Esophagus (tissue), 2 donors: ENCODE data around the gene ALDH18A1. TPM values are rescaled to one million over a fixed set of nuclear protein-coding genes. Genes with fewer than 3 reads are reported as not detected.
A peak's percentile ranks its signal among the peaks of the same experiment; 100 is the strongest.

Source experiments
- H3K27ac ChIP-seq, 2 donors: one replicate each; pipeline ENCODE4 v1.5.1; 2013; ENCODE audit warnings: low read depth in 2 of 2, mild to moderate bottlenecking in 2 of 2, inconsistent platforms in 1 of 2, low read length in 1 of 2, moderate library complexity in 1 of 2
- H3K27me3 ChIP-seq, 2 donors: one replicate each; pipeline ENCODE4 v1.6.1; 2013; ENCODE audit warnings: low read length in 2 of 2, control low read depth in 1 of 2, mild to moderate bottlenecking in 1 of 2; ENCODE audit not compliant: insufficient read depth in 2 of 2, control insufficient read depth in 1 of 2
- H3K36me3 ChIP-seq, 2 donors: one replicate each; pipeline ENCODE4 v1.6.1; 2013; ENCODE audit warnings: low read length in 1 of 2; ENCODE audit not compliant: control insufficient read depth in 2 of 2, insufficient read depth in 2 of 2
- H3K4me1 ChIP-seq, 2 donors: one replicate each; pipeline ENCODE4 v1.6.1; 2013; ENCODE audit warnings: low read length in 1 of 2; ENCODE audit not compliant: control insufficient read depth in 2 of 2, insufficient read depth in 2 of 2
- H3K4me3 ChIP-seq, 2 donors: one replicate each; pipeline ENCODE4 v1.5.1; 2013; ENCODE audit warnings: low read length in 2 of 2, mild to moderate bottlenecking in 2 of 2, low read depth in 1 of 2, moderate library complexity in 1 of 2
- H3K9me3 ChIP-seq, 2 donors: one replicate each; pipeline ENCODE4 v1.6.1; 2013; ENCODE audit warnings: mild to moderate bottlenecking in 2 of 2, low read depth in 1 of 2, low read length in 1 of 2, moderate library complexity in 1 of 2; ENCODE audit not compliant: control insufficient read depth in 2 of 2, insufficient read depth in 1 of 2
- WGBS, 2 donors: extraction: QIAGEN DNeasy Blood & Tissue Kit; methylation state at CpG; one replicate each; pipeline ENCODE4 v1.1.7; 2013; 5-methylcytosine and 5-hydroxymethylcytosine counted together
- polyA plus RNA-seq, 2 donors: library from polyadenylated mRNA; stranded (reverse); fragments of 200-250 nt; gene quantifications; one replicate each; pipeline ENCODE4 v1.2.3, GENCODE V29; 2013
- donor health status: healthy with polysubstance abuse.
- donor health status: Bipolar disorder and iron deficiency.

The ALDH18A1 gene
- polyA plus RNA-seq, 2 donors: 15.7 to 18.5 TPM

GRCh38 chr10:95573527-95573926 is 83.0 kb downstream of the ALDH18A1 start:
- H3K27me3 ChIP-seq: no peaks in the 10 kb centered on the region
- H3K36me3 ChIP-seq: no peaks in the 10 kb centered on the region
- no peak overlapping the region for H3K4me3 ChIP-seq
- WGBS, 2 donors: 73 to 81% methylated on average over 3 of the region's 3 CpGs
- no peaks in the 10 kb centered on the region for H3K9me3 ChIP-seq
- H3K4me1 ChIP-seq: no peaks in the 10 kb centered on the region
- no peak overlapping the region for H3K27ac ChIP-seq

DNA sequence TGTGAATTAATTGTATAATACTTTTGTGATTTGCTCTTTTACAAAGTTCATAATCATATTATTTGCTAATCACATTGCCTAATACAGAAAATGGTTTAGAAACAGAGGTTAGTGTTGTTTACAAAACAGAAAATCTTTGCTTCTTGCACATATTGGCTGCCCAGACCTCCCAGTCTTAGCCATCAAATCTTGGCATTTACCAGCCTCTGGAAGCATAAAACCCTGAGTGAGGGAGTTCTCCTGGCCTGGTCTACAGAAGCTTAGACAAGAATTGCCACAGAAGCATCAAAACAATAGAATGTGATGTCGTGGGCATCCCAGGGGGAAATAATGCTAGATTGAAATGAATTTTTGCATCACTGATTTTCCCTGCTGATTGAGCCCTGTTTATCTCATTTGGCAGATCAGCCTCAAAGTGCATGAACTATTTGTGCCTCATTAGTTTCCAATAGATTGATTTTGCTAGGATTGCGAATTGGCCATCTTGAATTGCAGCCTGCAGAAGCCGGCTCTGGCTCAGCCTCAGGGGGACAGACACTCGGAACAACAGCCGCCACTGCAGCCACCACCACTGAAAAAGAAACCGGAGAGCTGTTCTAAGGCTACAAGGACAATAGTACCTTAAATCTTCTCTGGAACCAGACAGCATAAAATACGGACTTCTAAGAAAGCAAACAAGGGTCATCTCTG is 84.2 kb downstream of the ALDH18A1 start:
- no peaks in the 10 kb centered on the region for H3K36me3 ChIP-seq
- H3K27me3 ChIP-seq: no peaks in the 10 kb centered on the region
- 64% methylated on average over 7 of the region's 7 CpGs for WGBS, 2 donors
- no peak overlapping the region for H3K4me3 ChIP-seq
- no peaks in the 10 kb centered on the region for H3K4me1 ChIP-seq
- no peaks in the 10 kb centered on the region for H3K9me3 ChIP-seq
- H3K27ac ChIP-seq: no peak overlapping the region

- Histone ChIP-seq H3K4me3 (no peak overlapping the region), H3K27me3 (no peaks in the 10 kb centered on the region), H3K9me3 (no peaks in the 10 kb centered on the region), H3K27ac (no peak overlapping the region), H3K4me1 (no peaks in the 10 kb centered on the region), H3K36me3 (no peaks in the 10 kb centered on the region)
- 90 to 94% methylated on average over 4 of the region's 4 CpGs for WGBS, 2 donors
These were observed 85.1 kb downstream of the ALDH18A1 start for GRCh38 chr10:95571390-95571789.

DNA sequence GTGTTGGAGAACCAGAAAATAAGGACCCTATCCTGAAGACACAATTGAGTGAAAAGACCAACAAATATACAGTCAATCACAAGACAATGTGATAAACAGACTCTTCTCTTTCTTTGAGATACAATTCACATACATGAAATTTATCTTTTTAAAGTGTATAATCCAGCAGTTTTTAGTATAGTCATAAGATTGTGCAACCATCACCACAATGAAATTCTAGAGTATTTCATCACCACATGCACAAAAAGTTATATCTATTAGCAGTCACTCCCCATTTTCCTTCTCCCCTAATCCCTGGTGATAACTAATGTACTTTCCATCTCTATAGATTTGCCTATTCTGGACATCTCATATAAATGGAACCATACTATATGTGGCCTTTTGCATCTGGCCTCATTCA is 87.1 kb downstream of the ALDH18A1 start:
- no peaks in the 10 kb centered on the region for H3K4me1 ChIP-seq
- no peak overlapping the region for H3K4me3 ChIP-seq
- H3K27me3 ChIP-seq: no peaks in the 10 kb centered on the region
- H3K27ac ChIP-seq: no peak overlapping the region
- no peaks in the 10 kb centered on the region for H3K36me3 ChIP-seq
- no peaks in the 10 kb centered on the region for H3K9me3 ChIP-seq

DNA sequence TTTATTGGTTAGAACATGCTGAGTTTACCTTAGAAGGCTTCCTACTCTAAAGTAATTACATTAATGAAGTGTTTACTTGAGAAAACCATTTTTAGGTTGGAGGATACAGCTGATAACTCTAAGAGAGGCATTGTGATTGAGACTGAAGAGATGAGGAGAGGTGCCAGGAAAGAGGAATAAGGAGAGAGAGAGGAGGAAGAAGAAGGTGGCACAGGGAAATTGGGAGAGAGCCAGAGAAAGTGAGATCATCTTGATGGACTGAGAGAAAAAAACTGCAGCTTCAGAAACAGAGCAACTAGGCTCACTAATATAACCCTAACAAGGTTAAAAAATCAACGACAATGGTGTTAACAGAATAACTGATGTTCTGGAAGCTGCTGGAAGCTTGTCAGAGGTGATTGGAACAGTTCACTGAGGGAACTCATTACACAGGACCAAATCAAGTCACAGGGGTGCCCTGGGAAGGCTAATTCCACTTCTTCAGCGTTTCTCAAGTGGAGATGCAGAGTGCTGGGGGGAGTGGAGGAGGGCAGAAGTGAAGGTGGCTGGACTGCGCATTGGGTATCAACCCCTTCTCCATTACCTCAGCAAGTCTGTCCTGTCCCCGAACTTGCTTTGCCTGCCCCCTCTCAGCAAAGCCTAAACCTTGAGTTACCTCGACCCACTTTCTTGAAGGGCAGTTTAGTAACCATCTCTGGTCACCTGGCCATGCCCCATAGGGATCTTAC is 88.4 kb downstream of the ALDH18A1 start:
- H3K9me3 ChIP-seq: no peaks in the 10 kb centered on the region
- H3K4me1 ChIP-seq: no peaks in the 10 kb centered on the region
- 71 to 81% methylated on average over 5 of the region's 5 CpGs for WGBS, 2 donors
- no peaks in the 10 kb centered on the region for H3K36me3 ChIP-seq
- H3K4me3 ChIP-seq: no peak overlapping the region
- H3K27ac ChIP-seq: peak overlapping the region in 1 of 2 donors; percentile 33
- no peaks in the 10 kb centered on the region for H3K27me3 ChIP-seq

- Histone ChIP-seq H3K9me3 (no peaks in the 10 kb centered on the region), H3K27ac (peak overlapping the region in 1 of 2 donors; percentile 60), H3K27me3 (no peaks in the 10 kb centered on the region), H3K36me3 (no peaks in the 10 kb centered on the region), H3K4me3 (no peak overlapping the region), H3K4me1 (no peaks in the 10 kb centered on the region)
- 78 to 81% methylated on average over 6 of the region's 6 CpGs for WGBS, 2 donors
These were observed 90.4 kb downstream of the ALDH18A1 start for GRCh38 chr10:95566136-95566535.

DNA sequence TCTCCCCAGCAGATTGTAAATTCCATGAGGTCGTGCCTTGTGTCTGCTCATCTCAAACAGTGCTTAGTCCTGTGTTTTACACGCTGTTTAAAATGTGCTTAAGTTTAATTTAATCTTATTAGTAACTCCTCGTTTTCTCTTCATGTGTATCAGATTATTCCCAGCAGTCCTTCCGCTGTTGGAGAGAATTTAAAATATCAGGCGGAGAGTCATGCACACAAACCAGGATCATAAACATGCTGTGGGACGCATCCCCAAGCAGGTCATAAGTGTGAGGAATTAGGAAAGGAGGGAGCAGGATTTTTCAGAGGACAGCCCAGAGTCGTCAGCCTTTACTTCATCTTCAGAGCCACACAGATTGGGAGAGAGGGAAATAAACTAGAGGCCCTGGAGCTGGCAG is 91.2 kb downstream of the ALDH18A1 start:
- Histone ChIP-seq H3K4me3 (no peak overlapping the region), H3K36me3 (no peaks in the 10 kb centered on the region), H3K4me1 (no peaks in the 10 kb centered on the region), H3K9me3 (no peaks in the 10 kb centered on the region), H3K27ac (peak overlapping the region; percentile 9 to 27), H3K27me3 (no peaks in the 10 kb centered on the region)
- WGBS, 2 donors: 76 to 80% methylated on average over 7 of the region's 7 CpGs

GRCh38 chr10:95564291-95564690 is 92.2 kb downstream of the ALDH18A1 start:
- no peak overlapping the region for H3K27ac ChIP-seq
- H3K36me3 ChIP-seq: no peaks in the 10 kb centered on the region
- H3K27me3 ChIP-seq: no peaks in the 10 kb centered on the region
- WGBS, 2 donors: 93 to 95% methylated on average over 7 of the region's 7 CpGs
- H3K4me3 ChIP-seq: no peak overlapping the region
- no peaks in the 10 kb centered on the region for H3K4me1 ChIP-seq
- no peaks in the 10 kb centered on the region for H3K9me3 ChIP-seq

- no peaks in the 10 kb centered on the region for H3K4me1 ChIP-seq
- WGBS, 2 donors: 60 to 79% methylated on average over 7 of the region's 7 CpGs
- peak overlapping the region in 1 of 2 donors; percentile 2 for H3K27ac ChIP-seq
- H3K36me3 ChIP-seq: no peaks in the 10 kb centered on the region
- no peak overlapping the region for H3K4me3 ChIP-seq
- H3K9me3 ChIP-seq: no peaks in the 10 kb centered on the region
- no peaks in the 10 kb centered on the region for H3K27me3 ChIP-seq
These were observed 94.1 kb downstream of the ALDH18A1 start for GRCh38 chr10:95562341-95562965.
